ENCODE data around the gene BRPF3.

- no peak for TF ChIP-seq POLR2A (IDR thresholded peaks at IDR 0.05; ENCODE audit: low read length)
- no peak for TF ChIP-seq GATA1 (IDR thresholded peaks at IDR 0.05; ENCODE audit: low read depth, low read length)
Observed at GRCh38 chr6:36217188-36217587, 20.6 kb downstream of the BRPF3 start.
